GM18951 (cell line): ENCODE measurements around the gene ARHGEF7.

Experiments
- POLR2A ChIP-seq: IDR thresholded peaks from 4 replicates; pipeline ENCODE4 v1.6.1; 2011; ENCODE audit warnings: mild to moderate bottlenecking; ENCODE audit not compliant: insufficient read length, insufficient read depth; ENCODE audit errors: extremely low read depth
- in situ Hi-C: fragments of 300-500 bp; cut with MboI; formaldehyde crosslinking; loops from one replicate; pipeline ENCODE4 v1.12.0; 2022; ENCODE audit warnings: low sequenced_read_pairs, mixed read lengths, inconsistent platforms; ENCODE audit not compliant: unreplicated experiment

The ARHGEF7 gene

DNA sequence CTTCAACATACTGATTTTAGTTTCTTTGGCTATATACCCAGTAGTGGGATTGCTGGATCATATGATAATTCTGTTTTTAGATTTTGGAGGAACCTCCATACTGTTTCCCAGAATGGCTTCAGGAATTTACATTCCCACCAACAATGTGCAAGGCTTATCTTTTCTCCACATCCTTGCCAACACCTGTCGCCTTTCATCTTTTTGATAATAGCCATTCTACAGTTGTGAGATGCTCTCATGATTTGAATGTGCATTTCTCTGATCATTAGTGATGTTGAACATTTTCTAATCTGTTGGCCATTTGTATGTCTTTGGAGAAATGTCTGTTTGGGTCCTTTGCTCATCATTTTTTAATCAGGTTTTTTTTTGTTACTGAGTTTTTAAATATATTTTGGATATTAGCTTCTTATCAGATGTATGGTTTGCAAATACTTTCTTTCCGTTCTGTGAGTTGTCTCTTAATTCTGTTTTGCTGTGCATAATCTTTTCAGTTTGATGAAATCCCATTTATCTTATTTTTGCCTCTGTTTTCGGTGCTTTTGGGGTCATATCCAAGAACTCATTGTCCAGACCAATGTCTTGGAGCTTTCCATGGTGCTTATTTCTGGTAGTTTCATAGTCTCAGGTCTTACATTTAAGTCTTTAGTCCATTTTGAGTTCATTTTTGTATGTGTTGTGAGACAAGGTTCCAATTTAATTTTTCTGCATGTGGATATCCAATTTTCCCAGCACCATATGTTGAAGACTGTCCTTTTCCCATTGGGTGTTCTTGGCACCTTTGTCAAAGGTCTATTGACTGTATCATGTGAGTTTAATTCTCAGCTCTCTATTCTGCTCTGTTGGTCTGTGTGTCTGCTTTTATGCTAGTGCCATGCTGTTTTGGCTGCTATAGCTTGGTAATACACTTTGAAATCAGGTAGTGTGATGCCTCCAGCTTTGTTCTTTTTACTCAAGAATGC lies 44.5 kb downstream of the ARHGEF7 start:
- in situ Hi-C loops = no loop called here
- TF ChIP-seq POLR2A = no peak

DNA sequence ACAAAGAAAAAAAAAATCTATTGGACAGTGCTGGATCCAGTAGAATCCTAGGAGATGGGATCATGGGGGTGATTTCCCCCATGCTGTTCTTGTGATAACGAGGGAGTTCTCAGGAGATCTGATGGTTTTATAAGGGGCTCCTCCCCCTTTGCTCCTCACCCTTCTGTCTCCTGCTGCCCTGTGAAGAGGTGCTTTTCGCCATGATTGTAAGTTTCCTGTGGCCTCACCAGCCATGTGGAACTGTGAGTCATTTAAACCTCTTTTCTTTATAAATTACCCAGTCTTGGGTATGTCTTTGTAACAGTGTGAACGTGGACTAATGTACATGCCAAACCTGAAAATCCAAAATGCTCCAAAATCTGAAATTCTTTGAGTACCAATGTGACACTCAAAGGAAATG lies 45.5 kb downstream of the ARHGEF7 start:
- TF ChIP-seq POLR2A = no peak
- in situ Hi-C loops = no loop called here

DNA sequence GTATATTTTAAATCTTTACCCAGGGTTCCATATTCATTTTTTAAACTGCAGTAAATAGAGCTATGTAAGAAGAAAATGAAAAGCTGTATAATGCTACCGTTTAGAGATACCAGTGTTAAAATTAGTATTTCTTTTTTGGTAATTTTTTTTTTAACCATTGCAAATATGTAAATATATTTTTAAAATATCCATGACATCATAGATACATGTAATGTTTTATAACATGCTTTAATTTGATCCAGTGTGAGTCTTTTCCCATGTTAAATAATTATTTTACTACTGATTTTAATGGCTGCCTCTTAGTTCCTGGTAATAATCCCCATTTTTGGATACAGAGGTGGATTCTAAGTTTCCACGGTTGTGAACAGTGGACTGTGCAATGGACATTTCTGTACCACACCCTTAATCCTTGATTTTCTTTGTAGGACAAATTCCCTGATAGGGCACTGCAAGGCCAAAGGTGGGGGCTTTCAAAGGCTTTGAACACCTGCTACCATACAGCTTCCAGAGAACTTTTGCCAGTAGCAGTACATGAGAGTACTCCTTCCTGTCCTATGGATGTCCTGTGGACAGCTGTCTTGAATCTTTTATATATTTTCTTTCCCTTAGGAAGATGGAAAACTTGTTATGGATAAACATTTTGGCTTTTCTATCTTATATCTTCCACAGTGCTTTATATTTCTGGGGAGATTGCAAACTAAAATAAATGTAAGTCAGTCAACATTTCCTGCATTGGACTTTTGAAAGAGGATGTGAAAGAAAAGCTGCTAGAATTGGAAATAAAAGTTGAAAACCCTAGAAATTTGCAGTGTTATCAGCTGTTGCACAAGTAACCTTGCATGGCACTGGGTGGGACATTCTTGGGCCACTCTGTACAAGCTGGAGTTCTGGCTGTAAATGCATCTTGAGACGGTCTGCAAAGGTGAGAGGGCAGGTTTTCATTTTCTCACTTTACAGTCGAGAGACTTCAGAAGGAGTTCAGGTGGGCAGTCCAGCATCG lies 46.8 kb downstream of the ARHGEF7 start:
- in situ Hi-C loops = no loop called here
- TF ChIP-seq POLR2A = no peak

DNA sequence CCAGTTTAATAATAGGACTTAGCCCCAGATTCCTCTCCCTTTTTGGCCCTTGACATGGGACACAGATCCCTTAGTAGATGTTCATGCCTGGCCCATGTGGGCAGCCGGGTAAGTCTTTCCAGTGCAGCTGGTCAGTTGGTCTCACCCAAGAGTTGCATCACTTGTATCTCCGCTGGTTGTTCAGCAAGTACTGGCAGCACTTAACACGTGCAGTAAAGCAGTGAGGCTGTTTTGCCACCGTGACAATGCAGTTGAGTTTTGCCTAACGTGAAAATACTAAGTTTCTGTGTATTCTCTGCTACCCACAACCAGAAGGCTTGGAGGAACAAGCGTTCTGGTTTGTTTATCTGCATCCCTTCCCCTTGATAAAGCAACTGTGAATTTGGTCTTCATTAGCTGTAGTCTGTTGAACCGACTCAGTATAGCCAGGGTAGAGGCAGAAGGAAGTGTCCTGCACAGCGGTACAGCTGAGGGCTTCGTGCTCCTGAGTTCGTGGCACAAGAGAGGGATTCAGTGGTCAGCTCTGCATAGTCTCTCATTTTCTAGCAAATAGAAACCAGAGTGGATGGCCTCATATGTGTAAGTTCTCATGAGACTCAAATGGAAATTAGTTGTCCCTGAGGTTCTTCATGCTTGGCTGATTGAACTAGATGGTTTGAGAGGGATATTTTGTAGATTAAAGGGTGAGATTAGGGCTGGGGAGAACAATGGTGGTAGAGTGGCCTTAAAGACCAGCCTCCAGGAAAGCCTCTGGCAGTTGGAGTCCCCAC lies 50.3 kb downstream of the ARHGEF7 start:
- in situ Hi-C loops = no loop called here
- no peak for TF ChIP-seq POLR2A

DNA sequence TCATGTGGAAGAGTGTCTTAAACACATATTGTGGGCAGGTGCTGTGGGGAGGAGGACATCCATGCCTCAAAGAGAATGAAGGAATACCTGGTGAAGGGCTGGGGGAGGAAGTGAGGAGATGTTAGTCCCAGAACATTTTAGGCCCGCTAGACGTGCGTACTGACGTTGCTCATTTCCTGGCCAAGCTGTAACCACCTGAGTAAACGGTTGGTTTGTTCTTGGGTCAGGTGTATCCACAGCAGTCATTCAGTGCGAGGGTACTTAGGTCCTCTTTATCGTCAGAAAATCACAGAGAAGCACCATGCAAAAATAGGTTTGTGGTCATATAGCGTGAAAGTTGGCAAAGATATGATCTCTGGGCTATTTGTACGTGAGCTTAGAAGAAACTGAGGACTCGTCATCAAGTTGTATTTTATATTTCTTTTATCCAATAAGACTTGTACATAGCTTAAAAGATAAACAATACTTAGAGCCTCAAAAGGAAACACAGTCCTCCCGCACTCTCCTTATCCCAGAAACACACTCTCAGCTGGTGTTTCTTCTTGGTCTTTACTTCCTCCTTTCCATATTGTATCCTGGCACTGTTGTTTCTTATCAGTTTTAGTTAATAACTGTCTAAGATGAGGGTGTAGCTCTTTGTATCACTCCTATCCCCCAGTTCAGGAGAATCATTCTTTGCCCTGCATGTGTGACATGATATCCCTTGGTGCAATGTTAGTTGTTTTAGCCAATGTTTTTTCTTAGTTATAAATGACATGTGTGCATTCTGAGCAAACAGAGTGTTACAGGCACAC lies 52.0 kb downstream of the ARHGEF7 start:
- no peak for TF ChIP-seq POLR2A
- in situ Hi-C loops = no loop called here

DNA sequence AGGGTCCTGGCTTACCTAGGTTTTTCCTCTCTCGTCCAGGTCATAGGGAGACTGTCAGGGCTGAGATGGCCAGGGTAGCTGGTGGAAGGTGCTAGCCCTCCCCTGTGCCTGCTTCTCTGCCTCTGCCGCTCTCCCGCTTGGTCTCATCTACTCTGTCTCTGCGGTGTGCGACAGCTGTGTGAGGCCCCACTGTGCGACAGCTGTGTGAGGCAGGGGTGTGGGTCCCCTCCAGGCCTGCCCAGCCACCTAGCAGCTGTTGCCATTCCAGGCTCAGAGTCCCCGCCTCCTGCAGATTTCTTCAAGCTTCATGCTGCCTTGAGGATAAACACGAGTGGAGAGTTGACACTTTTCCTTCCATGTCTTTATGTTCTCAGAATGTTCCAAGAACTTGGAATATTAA lies 53.0 kb downstream of the ARHGEF7 start:
- in situ Hi-C loops = no loop called here
- no peak for TF ChIP-seq POLR2A

DNA sequence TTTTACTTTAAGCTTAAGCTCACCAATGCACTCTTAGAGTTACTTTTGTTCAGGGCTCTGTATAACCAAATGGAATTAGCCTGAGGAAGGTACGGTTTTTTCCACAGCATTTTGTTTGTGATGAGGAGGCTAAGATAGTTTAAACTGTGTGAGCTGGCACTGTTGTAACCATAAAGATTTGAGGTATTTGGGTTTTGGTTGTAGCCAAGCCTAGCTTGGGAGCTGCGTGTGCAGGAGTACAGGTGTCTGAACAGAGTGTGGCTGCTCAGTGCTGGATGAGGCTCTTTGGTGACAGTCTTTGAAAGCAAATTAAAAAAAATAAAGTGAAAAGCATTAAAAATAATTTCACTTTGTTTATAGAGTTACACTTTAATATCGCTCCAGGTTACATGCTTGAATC lies 56.0 kb downstream of the ARHGEF7 start:
- in situ Hi-C loops = no loop called here
- TF ChIP-seq POLR2A = no peak

DNA sequence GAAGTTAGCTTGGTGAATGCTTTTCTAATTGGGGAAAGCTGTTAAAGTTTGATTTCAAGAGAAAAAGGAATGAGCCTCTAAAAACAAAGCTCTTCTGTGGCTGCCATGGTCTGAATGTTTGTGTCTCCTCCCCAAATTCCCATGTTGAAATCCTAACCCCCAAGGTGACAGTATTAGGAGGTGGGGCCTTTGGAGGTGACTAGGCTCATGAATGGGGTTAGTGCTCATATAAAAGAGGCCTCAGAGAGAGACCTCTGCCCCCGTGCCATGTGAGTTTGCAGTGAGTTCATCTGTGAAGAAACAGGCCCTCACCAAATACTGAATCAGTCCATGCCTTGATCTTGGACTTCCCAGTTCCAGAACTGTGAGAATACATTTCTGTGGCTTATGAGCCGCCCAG lies 56.5 kb downstream of the ARHGEF7 start:
- TF ChIP-seq POLR2A = no peak
- in situ Hi-C loops = no loop called here

DNA sequence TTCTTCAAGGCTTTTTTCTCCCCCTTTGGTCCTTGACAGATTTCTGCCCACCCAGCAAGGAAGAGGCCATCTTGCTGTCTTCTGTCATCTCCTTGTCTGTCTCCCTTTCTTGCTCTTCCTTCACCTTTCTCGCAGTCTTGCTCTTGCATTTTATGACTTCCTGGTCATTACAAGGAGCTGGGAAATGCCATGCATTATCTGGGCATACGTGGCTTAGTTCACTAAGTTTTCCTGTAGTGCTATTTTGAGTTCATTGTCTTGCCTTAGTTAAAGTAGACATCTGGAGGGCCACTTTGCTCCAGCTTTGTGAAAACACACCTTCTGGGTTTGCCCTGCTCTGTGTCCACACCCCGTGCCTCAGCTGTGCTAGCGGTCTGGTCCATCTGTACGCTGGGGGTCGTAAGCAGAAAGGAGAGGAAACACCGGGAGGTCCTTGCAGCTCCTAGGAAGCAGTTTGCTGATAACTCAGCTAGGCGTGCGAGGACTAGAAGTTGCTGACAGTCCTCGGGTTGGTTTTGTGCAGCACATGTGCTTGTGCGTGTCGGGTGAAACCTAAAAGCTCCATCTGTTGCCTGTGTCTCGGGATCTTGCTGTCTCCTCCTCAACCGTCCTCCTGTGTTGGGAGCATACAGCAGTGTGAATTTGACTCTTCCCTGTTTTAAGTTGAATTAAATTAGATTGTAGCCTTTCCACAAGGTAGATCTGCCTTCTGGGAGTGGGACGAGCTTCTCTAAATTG lies 59.4 kb downstream of the ARHGEF7 start:
- no peak for TF ChIP-seq POLR2A
- in situ Hi-C loops = no loop called here

DNA sequence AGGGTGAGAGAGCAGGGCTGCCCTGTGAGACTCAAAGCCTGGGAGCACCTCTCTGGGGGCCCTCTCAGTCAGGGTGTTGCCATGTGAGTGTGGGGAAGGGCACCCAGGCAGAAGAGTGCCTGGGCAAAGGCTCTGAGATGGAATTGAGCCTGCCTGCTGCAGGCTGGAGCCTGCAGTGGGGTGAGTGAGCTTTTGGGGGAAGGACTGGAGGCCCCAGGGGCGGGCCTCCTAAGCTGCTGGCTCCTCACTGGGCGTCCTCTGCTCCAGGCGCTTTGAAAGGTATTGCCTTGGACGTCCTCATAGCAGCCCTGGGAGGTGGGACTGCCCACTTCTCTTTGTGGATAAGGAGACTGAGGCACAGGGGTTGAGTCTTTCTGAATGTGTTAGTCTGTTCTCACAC lies 60.3 kb downstream of the ARHGEF7 start:
- no peak for TF ChIP-seq POLR2A
- in situ Hi-C loops = no loop called here

DNA sequence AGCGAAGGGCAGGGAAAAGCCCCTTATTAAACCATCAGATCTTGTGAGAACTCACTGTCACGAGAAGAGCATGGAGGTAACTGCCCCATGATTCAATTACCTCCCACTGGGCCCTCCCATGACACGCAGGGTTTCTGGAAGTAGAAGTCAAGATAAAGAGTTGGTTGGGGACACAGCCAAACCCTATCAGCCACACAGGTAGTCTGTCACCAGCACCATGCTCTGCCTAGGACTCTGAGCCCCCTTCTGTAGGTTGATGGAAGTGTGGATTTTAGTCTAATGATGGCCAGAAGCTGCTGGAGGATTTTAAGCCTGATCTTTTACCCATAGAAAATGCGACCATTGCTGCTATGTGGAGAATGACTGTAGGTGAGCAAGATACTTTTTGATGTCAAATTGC lies 60.8 kb downstream of the ARHGEF7 start:
- TF ChIP-seq POLR2A = no peak
- in situ Hi-C loops = no loop called here

DNA sequence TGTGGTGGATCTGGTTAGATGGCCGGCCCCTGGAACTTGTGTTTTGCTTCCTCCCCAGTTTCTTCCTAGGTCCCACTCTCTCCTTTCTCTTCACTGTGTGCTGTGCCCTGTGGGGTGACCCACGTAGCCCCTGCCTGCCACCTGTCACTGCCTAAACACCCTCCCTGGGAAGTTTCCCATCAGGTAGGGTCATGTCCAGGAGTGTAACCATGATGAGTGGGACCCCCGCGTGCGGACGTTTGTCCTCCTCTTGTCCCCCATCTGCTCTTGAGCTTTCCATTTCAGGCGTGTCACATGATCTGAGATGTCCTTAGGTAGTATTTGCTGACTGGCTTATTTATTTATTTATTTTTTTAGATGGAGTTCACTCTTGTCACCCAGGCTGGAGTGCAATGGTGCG lies 61.3 kb downstream of the ARHGEF7 start:
- in situ Hi-C loops = no loop called here
- no peak for TF ChIP-seq POLR2A
